Right ventricle myocardium superior (tissue), 1 donor: Measurements from ENCODE around the gene DMKN. TPM values are rescaled to one million over a fixed set of nuclear protein-coding genes. Genes with fewer than 3 reads are reported as not detected.

Experiments used
- ATAC-seq: fragments of 200-7000 bp; cut with Tn5 transposase; one replicate; pipeline ENCODE4 v1.9.1; 2020; ENCODE audit warnings: mild to moderate bottlenecking; ENCODE audit not compliant: poor library complexity
- DNase-seq: peaks from one replicate; pipeline ENCODE4 v3.0.0-alpha.2; 2020
- intact Hi-C: fragments of 100-400 bp; cut with DNase I; formaldehyde crosslinking; loops from one replicate; pipeline ENCODE4 v1.11.2; 2022
- total RNA-seq: library from RNA; stranded (reverse); fragmentation: NEBNext Ultra II Directional; extraction: Animal tissue kit (Norgen Biotek cat#: 25700); gene quantifications from one replicate; pipeline ENCODE4 v1.2.1, GENCODE V29; 2021
- donor health status: DM: no; HTN: yes; CAD: no; lungs with severe emphysema.

Gene DMKN
- total RNA-seq, 1 donor from 2014 or later = 3.6 TPM

DNA sequence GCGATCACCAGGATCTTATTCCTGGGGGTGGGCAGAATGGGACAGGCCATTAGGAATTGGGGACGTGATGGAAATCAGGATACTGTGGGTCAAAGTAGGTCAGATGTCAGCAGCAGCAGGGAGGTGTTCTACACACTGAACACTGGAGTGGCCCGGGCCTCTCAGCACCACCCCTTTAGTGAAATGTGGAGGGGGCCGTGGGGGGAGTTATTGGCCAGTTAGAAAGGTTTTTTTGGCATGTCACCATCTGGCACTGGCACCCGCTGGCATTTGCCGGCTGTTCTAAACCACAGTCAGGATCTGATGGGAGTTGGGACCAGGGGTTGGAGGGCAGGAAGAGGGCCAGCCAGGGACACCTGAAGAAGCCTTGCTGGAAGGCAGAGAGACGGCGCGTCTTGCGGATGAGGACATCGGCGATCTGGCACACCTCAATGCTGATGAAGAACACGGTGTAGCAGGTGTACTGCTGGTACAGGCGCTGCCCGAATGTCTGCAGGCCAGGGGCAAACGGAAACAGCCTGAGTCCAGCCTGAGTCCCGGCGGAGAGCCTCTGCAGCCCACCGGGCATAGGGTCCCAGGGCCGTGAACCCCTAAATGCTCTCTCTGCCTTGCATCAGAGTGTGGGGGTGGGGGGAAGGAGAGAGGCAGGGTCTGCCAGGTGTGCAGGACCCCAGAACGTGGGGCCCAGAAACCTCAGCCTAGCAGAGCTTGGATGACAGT lies 37.8 kb upstream of the DMKN start:
- no peak for ATAC-seq
- DNase-seq = no peak
- intact Hi-C loops = no loop called here

DNA sequence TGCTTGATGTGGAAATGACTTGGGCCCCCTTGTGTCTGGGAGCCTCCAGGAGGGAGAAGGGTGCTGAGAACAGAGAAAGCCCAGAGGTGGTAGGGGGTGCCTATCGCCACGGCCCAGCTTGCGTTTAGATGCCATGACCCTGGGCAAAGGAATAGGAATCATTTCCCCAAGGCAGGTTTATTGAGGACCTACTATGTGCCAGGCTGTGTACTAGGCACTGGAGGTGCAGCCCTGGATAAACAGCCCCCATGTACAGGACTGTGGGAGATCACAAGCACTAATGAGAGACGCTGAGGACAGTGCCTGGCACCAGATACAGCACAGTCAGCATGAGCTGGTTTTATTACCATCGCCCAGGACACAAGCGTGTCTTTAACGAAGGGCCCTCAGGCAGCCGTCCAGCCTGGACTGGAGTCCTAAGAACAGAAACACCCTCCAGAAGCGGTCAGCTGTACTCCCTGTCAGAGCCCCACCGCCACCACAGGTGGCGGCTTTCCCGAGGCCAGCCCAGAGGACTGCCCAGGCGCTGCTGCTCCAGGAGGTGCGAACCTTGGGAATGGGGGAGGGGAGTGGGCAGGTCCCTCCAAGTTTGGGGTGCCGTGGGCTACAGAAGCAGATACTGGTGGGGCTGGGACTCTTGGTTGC lies 36.6 kb upstream of the DMKN start:
- intact Hi-C loops = loop anchor here (10.0 kb wide), 1 partner anchor 165 kb away; the partner anchor contains the start of gene KMT2B
- DNase-seq (no peak), ATAC-seq (no peak)

- DNase-seq (no peak), ATAC-seq (no peak)
- intact Hi-C loops = loop anchor here (10.0 kb wide), 1 partner anchor 166 kb away; the partner anchor contains the start of gene KMT2B
Measured at GRCh38 chr19:35549174-35549788, 35.8 kb upstream of the DMKN start.

- no peak for ATAC-seq
- no peak for DNase-seq
- intact Hi-C loops = loop anchor here (10.0 kb wide), 1 partner anchor 168 kb away; the partner anchor contains the start of gene KMT2B
Measured at GRCh38 chr19:35546532-35546931, 33.1 kb upstream of the DMKN start.

GRCh38 chr19:35545855-35546381 lies 32.5 kb upstream of the DMKN start:
- peak; percentile 40 for ATAC-seq
- DNase-seq = peak; percentile 52
- intact Hi-C loops = loop anchor here (10.0 kb wide), 1 partner anchor 169 kb away; the partner anchor contains the start of gene KMT2B

- peak; percentile 97 for DNase-seq
- intact Hi-C loops = loop anchor here (10.0 kb wide), 1 partner anchor 170 kb away; the partner anchor contains the start of gene KMT2B
- ATAC-seq = peak; percentile 100
Measured at GRCh38 chr19:35545001-35545854, 31.8 kb upstream of the DMKN start, which contains the start of gene TMEM147. TMEM147 (plus strand) TSS chr19:35545626; CDS start chr19:35545740, 114 bp downstream.

- ATAC-seq (no peak), DNase-seq (no peak)
- intact Hi-C loops = loop anchor here (10.0 kb wide), 1 partner anchor 171 kb away; the partner anchor contains the start of gene KMT2B
Measured at GRCh38 chr19:35544110-35544802, 30.8 kb upstream of the DMKN start.

DNA sequence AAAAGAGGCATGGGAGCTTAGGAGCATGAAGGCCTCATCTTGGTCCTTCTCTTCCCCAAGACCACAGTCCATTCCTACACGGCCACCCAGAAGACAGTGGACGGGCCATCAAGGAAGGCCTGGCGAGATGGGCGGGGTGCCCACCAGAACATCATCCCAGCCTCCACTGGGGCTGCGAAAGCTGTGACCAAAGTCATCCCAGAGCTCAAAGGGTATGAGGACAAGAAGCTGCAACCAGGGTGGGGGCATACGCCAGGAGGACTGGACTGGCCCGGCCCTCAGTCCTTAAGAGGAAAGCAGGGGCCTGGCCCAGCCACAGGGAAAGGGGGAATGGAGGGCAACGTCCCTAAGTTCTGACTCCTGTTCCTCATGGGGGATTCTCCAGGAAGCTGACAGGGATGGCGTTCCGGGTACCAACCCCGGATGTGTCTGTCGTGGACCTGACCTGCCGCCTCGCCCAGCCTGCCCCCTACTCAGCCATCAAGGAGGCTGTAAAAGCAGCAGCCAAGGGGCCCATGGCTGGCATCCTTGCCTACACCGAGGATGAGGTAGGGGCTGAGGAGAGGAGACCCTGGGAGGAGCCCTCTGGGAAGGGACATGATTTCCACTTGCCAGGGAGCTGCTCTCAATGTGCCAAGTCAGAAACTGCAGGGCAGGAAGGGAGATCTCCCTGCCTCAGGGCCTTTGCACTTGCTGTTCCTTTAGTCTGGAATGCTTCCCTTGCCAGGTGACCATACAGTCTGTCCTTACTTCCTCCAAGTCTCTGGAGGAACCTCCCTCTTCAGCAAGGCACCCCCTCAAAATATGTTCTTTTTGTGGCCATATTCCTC lies 30.0 kb upstream of the DMKN start:
- ATAC-seq = no peak
- intact Hi-C loops = loop anchor here (10.0 kb wide), 1 partner anchor 171 kb away; the partner anchor contains the start of gene KMT2B

GRCh38 chr19:35542209-35542608 lies 28.8 kb upstream of the DMKN start:
- no peak for ATAC-seq
- DNase-seq = no peak
- intact Hi-C loops = loop anchor here (10.0 kb wide), 1 partner anchor 173 kb away; the partner anchor contains the start of gene KMT2B

More for the DNA sequence above, 30.0 kb upstream of the DMKN start:
- no peak for DNase-seq

GRCh38 chr19:35540356-35540927 lies 27.0 kb upstream of the DMKN start:
- DNase-seq = no peak
- ATAC-seq = no peak
- intact Hi-C loops = loop anchor here (10.0 kb wide), 1 partner anchor 174 kb away; the partner anchor contains the start of gene KMT2B

- no peak for ATAC-seq
- intact Hi-C loops = loop anchor here (10.0 kb wide), 1 partner anchor 175 kb away; the partner anchor contains the start of gene KMT2B
- DNase-seq = no peak
Measured at GRCh38 chr19:35539850-35540249, 26.4 kb upstream of the DMKN start.

GRCh38 chr19:35539314-35539713 lies 25.9 kb upstream of the DMKN start:
- intact Hi-C loops = no loop called here
- DNase-seq (no peak), ATAC-seq (no peak)

- intact Hi-C loops = no loop called here
- ATAC-seq = no peak
- DNase-seq = no peak
Measured at GRCh38 chr19:35534803-35535480, 21.5 kb upstream of the DMKN start.

DNA sequence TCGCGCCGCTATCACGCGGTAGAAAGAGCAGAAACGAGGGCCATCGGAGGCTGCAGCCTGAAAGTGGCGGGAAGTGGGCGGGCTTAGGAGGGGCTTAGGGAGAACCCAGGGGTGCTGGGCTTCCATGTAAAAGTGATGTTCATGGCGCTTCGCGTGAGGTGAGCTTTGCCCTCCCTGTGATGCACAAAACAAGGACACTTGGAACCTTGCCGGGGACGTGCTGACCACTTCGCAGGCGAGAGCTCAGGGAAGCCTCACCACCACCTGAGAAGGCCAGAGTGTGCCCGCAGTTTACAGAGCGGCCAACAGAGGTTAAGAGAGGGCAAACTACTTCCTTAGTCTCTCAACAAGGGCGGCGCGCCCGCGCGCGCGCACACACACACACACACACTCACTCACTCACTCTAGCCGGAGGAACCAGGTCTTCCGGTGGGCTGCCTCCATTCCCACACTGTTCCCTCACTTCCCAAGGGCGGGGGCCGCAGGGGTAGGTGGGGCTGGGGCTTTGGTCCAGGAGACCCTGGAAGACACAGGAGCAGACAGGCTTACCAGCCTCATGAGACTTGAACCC lies 20.5 kb upstream of the DMKN start:
- DNase-seq (peak; percentile 59), ATAC-seq (peak; percentile 58)
- intact Hi-C loops = no loop called here

DNA sequence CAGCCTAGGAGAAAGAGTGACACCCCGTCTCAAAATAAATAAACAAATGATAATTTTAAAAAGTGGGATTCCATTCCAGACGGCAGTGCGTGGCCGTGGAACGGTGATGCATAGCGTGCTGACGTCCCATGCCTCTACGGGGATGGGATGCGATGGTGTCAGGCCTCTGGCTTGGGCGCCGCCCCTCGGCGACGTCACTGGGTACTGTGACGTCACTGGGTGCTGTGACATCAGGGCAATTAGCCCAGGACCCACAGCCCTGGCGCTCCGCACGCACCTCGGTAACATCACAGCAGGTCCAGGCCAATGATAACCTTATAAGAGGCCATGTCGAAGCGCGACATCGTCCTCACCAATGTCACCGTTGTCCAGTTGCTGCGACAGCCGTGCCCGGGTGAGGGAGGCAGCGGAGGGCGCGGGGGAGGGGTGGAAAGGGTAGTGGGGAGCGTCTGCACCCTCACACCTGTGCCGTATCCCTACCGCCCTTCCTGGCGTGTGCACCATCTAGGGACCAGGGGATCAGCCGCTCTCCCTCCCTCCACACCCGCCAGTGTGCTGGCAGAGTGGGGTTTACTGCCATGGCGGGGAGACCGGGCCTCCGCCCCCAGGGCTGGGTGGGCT lies 19.9 kb upstream of the DMKN start, which contains the start of gene GAPDHS:
GAPDHS (plus strand) TSS at position 256 of the 621 bp plus-strand sequence; CDS start at position 328, 72 bp downstream.
- no peak for ATAC-seq
- DNase-seq = no peak
- intact Hi-C loops = no loop called here
